Measurements from ENCODE around the gene CHST14. TPM values are rescaled to one million over a fixed set of nuclear protein-coding genes. Genes with fewer than 3 reads are reported as not detected.

Gene CHST14
- total and polyA plus RNA-seq, 2 of the 8 experiments (the other 6 are each of a cell fraction or from before 2014, with no cell fraction given): 13.4 to 20.3 TPM

DNA sequence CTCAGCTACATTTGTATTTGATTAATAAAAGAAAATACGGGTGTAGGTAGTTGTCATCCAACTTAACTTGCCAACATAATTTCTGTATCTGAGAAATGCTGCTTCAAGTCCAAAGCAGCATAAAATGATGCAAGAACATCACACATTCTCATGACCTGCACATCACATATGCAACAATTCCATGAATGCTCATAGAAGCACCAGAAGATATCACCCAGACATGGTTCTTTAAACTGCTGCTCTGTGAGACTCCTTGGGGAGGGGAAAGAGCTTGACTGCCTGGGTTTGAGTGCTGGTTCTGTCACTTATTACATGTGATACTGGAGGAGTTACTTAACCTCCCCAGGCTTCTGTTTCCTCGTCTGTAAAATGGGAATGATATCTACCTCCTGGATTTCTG is 39.4 kb downstream of the CHST14 start:
- no peak overlapping the region for H3K4ac ChIP-seq (replicated peaks; ENCODE audit: insufficient read length, low read depth, low read length)
- no peak overlapping the region for H3K14ac ChIP-seq (ENCODE audit: insufficient read length)
- H3K23ac ChIP-seq (ENCODE audit: insufficient read length): no peak overlapping the region
- H2AK5ac ChIP-seq (ENCODE audit: low read depth, low read length): no peak overlapping the region
- no peak overlapping the region; a peak in 1 of 4 replicates for H3K4me2 ChIP-seq (ENCODE audit: insufficient read depth in 1 of 2, low read depth in 2 of 2, low read length in 2 of 2)
- FAIRE-seq (no peak), DNase-seq (ENCODE audit: low read depth in 1 of 2, low spot score in 2 of 2) (no peak)
- H4K91ac ChIP-seq (replicated peaks; ENCODE audit: insufficient read length, low read length): no peak overlapping the region
- no peak overlapping the region for H3K27ac ChIP-seq (ENCODE audit: low read depth, low read length)
- H4K20me1 ChIP-seq (replicated peaks in 1 of 2; ENCODE audit: control insufficient read depth in 1 of 2, insufficient read depth in 2 of 2, low read length in 2 of 2): no peaks in the 10 kb centered on the region
- H2BK20ac ChIP-seq (ENCODE audit: low read length): no peak overlapping the region
- H2BK15ac ChIP-seq (ENCODE audit: low read length): no peak overlapping the region
- no peak overlapping the region for H3K4me3 ChIP-seq (ENCODE audit: extremely low read depth in 1 of 4, insufficient read depth in 2 of 4, low read depth in 3 of 4, low read length in 4 of 4)
- no peaks in the 10 kb centered on the region for H3K79me2 ChIP-seq (ENCODE audit: control insufficient read depth in 1 of 2, insufficient read depth in 2 of 2, low read length in 2 of 2)
- 90% methylated on average over 2 of the region's 2 CpGs; no CpG with 5 or more reads in 1 of the 2 experiments for WGBS, 2 experiments (ENCODE audit: extremely low coverage in 1 of 2, insufficient coverage in 1 of 2, insufficient read length in 1 of 2, insufficient replicate concordance in 2 of 2, low coverage in 1 of 2, low lambda C conversion rate in 2 of 2, missing lambda C conversion rate in 1 of 2)
- no peak overlapping the region for H2AFZ ChIP-seq (ENCODE audit: low read length)
- H3K4me1 ChIP-seq (replicated peaks in 1 of 4; ENCODE audit: control insufficient read depth in 3 of 4, insufficient read depth in 4 of 4, low read length in 3 of 4): peaks cover 4 to 11% (median 10%) of the 10 kb centered on the region in 4 experiments; a peak in 6 of 7 replicates
- H2BK12ac ChIP-seq (ENCODE audit: low read depth, low read length): no peak overlapping the region
- no peaks in the 10 kb centered on the region for H3K36me3 ChIP-seq (ENCODE audit: control insufficient read depth in 2 of 4, insufficient read depth in 4 of 4, low read length in 3 of 4)
- no peaks in the 10 kb centered on the region for H3K9me3 ChIP-seq (ENCODE audit: insufficient read depth in 2 of 2, low read depth in 1 of 2, low read length in 1 of 2)
- H3K27me3 ChIP-seq (replicated peaks in 1 of 4; ENCODE audit: control insufficient read depth in 3 of 4, extremely low read depth in 1 of 4, insufficient read depth in 3 of 4, low read length in 3 of 4): peaks cover 0 to 32% (median 24%) of the 10 kb centered on the region in 4 experiments; a peak in 6 of 7 replicates
- H3K23me2 ChIP-seq (ENCODE audit: low read depth, low read length): peaks cover 9% of the 10 kb centered on the region
- ChIA-PET POLR2A (ENCODE audit: partially characterized antibody) (interaction anchor here (1.4 kb wide), 1 partner anchor 67 kb away, joined by 3 read pairs; no protein-coding TSS in a partner anchor), CTCF (ENCODE audit: partially characterized antibody) (interaction anchor here (3.1 to 4.1 kb wide), 2 partner anchors 10 to 40 kb away, joined by 9 to 13 read pairs; no protein-coding TSS in a partner anchor)
- no peak overlapping the region for H3K9ac ChIP-seq (replicated peaks in 1 of 4; ENCODE audit: extremely low read depth in 1 of 4, low read depth in 3 of 4, low read length in 3 of 4)
- H3K18ac ChIP-seq (ENCODE audit: extremely low read depth, low read length): no peak overlapping the region
- no peak overlapping the region for H2BK5ac ChIP-seq (ENCODE audit: low read depth, low read length)
- H4K8ac ChIP-seq (ENCODE audit: extremely low read depth, insufficient read depth, low read length): no peak overlapping the region
- H4K5ac ChIP-seq (ENCODE audit: insufficient read length, low read depth, low read length): no peak overlapping the region
- H3K56ac ChIP-seq (replicated peaks; ENCODE audit: insufficient read length, low read depth, low read length): no peak overlapping the region
- H2BK120ac ChIP-seq (replicated peaks; ENCODE audit: low read depth, low read length): no peak overlapping the region
- no peaks in the 10 kb centered on the region for H3K79me1 ChIP-seq (ENCODE audit: low read depth, low read length)
- TF ChIP-seq ASH2L (IDR thresholded peaks at IDR 0.05; ENCODE audit: low read length): no peak
- TF ChIP-seq, protein P1, sequence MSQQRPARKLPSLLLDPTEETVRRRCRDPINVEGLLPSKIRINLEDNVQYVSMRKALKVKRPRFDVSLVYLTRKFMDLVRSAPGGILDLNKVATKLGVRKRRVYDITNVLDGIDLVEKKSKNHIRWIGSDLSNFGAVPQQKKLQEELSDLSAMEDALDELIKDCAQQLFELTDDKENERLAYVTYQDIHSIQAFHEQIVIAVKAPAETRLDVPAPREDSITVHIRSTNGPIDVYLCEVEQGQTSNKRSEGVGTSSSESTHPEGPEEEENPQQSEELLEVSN (IDR thresholded peaks at IDR 0.05): no peak
- no peak for TF ChIP-seq NANOG (IDR thresholded peaks at IDR 0.05; ENCODE audit: insufficient read depth, low read depth, low read length, poor library complexity, severe bottlenecking)
- TF ChIP-seq BACH1 (IDR thresholded peaks at IDR 0.05; ENCODE audit: low read length): no peak
- no peak for TF ChIP-seq TBP (IDR thresholded peaks at IDR 0.05; ENCODE audit: low read depth, low read length)
- no peak for TF ChIP-seq CBX5 (IDR thresholded peaks at IDR 0.05; ENCODE audit: low read depth, low read length)
- TF ChIP-seq BCL11A (IDR thresholded peaks at IDR 0.05; ENCODE audit: low read depth in 2 of 2, low read length in 2 of 2): no peak
- TF ChIP-seq RBBP5 (IDR thresholded peaks at IDR 0.05; ENCODE audit: borderline replicate concordance, low read depth, low read length): no peak
- no peak for TF ChIP-seq JUN (IDR thresholded peaks at IDR 0.05; ENCODE audit: low read depth, low read length)
- no peak for TF ChIP-seq RAD21 (IDR thresholded peaks at IDR 0.05 in 1 of 2, conservative IDR thresholded peaks at IDR 0.05 in 1 of 2; ENCODE audit: low read depth in 2 of 2, low read length in 2 of 2)
- no peak for TF ChIP-seq HDAC6 (IDR thresholded peaks at IDR 0.05; ENCODE audit: low read depth, low read length)
- TF ChIP-seq YY1 (IDR thresholded peaks at IDR 0.05; ENCODE audit: low read depth, low read length): no peak
- no peak for TF ChIP-seq POLR2A (IDR thresholded peaks at IDR 0.05; ENCODE audit: control extremely low read depth in 1 of 2, low read depth in 2 of 2, low read length in 2 of 2)
